ENCODE measurements around the gene PRKCH. TPM values are rescaled to one million over a fixed set of nuclear protein-coding genes. Genes with fewer than 3 reads are reported as not detected.
A peak's percentile ranks its signal among the peaks of the same experiment; 100 is the strongest.

Gene PRKCH
- total and polyA plus RNA-seq, 2 of the 13 experiments (the other 11 are each of a cell fraction or from before 2014, with no cell fraction given), result 0.48 to 1.3 TPM

- TF ChIP-seq ARID5B (CRISPR knock-in tag; IDR thresholded peaks at IDR 0.05) (peak; percentile 50; the same call in 1 of the 2 replicates), ZNF816 (CRISPR knock-in tag; IDR thresholded peaks at IDR 0.05; ENCODE audit: borderline replicate concordance) (no peak), PBX2 (CRISPR knock-in tag; IDR thresholded peaks at IDR 0.05) (no peak), MXI1 (IDR thresholded peaks at IDR 0.05; ENCODE audit: borderline replicate concordance, low read depth, low read length) (peak; percentile 22; the same call in 1 of the 3 replicates), AGO2 (optimal IDR thresholded peaks at IDR 0.05; ENCODE audit: low read depth, low read length) (peak; percentile 32), ZNF766 (CRISPR knock-in tag; IDR thresholded peaks at IDR 0.05; ENCODE audit: borderline replicate concordance) (no peak), RBFOX2 (IDR thresholded peaks at IDR 0.05; ENCODE audit: low read depth, low read length) (peak; percentile 86), FOXP1 (IDR thresholded peaks at IDR 0.05) (no peak), FOXP1 (CRISPR knock-in tag; IDR thresholded peaks at IDR 0.05) (peak; percentile 63), PRPF4 (IDR thresholded peaks at IDR 0.05; ENCODE audit: low read depth, low read length, poor library complexity, severe bottlenecking) (no peak), FOXA1 (IDR thresholded peaks at IDR 0.05) (no peak), FOXA1 (CRISPR knock-in tag; IDR thresholded peaks at IDR 0.05) (peak; percentile 76), ZNF660 (CRISPR knock-in tag; IDR thresholded peaks at IDR 0.05; ENCODE audit: borderline replicate concordance, low read depth) (no peak), ZNF10 (CRISPR knock-in tag; IDR thresholded peaks at IDR 0.05; ENCODE audit: borderline replicate concordance, low read depth) (no peak), FOXA3 (CRISPR knock-in tag; IDR thresholded peaks at IDR 0.05) (0 out of 2 replicates have a peak, but pooled peaks have one; percentile 11), ZNF180 (CRISPR knock-in tag; IDR thresholded peaks at IDR 0.05; ENCODE audit: borderline replicate concordance, low read depth) (no peak), ZBTB34 (CRISPR knock-in tag; IDR thresholded peaks at IDR 0.05) (no peak), ZNF292 (CRISPR knock-in tag; IDR thresholded peaks at IDR 0.05; ENCODE audit: borderline replicate concordance, low read depth) (peak; percentile 18; the same call in 1 of the 2 replicates), FOXP4 (CRISPR knock-in tag; IDR thresholded peaks at IDR 0.05) (peak; percentile 55), HIVEP1 (CRISPR knock-in tag; IDR thresholded peaks at IDR 0.05) (no peak), POLR2G (IDR thresholded peaks at IDR 0.05; ENCODE audit: low read depth, low read length) (peak; percentile 53; the same call in 1 of the 2 replicates), ZNF570 (CRISPR knock-in tag; IDR thresholded peaks at IDR 0.05; ENCODE audit: borderline replicate concordance) (no peak), SSRP1 (CRISPR knock-in tag; IDR thresholded peaks at IDR 0.05) (peak; percentile 50; the same call in 1 of the 2 replicates), ZNF790 (CRISPR knock-in tag; IDR thresholded peaks at IDR 0.05; ENCODE audit: borderline replicate concordance) (no peak)
Measured at GRCh38 chr14:61560323-61560722, 238.9 kb downstream of the PRKCH start (continued).
